Heart right ventricle (tissue), 16 donors: ENCODE data around the gene OSBPL10. TPM values are rescaled to one million over a fixed set of nuclear protein-coding genes. Genes with fewer than 3 reads are reported as not detected.
"Not testable (repeated sequence)": the region's sequence is repeated elsewhere in the genome, so short reads cannot be mapped to it uniquely, and the experiment has no call there.

Experiments used
- ATAC-seq, 8 donors: fragments of 200-7000 bp; cut with Tn5 transposase; one replicate each; pipeline ENCODE4 v1.9.1; 2020; ENCODE audit warnings: mild to moderate bottlenecking in 8 of 8, moderate library complexity in 8 of 8, moderate number of reproducible peaks in 1 of 8
- DNase-seq, 2 donors: peaks; one replicate each; pipeline ENCODE4 v3.0.0-alpha.2; 2020
- H3K27ac ChIP-seq, 10 donors: fragments of 200-600 bp; sonication (generic) in 2 of 10; one replicate each; pipeline versions ENCODE4 v1.5.0 to v1.8.0; 2020 to 2022; ENCODE audit warnings: mild to moderate bottlenecking in 3 of 10
- H3K27me3 ChIP-seq, 7 donors: fragments of 200-600 bp; one replicate each; pipeline ENCODE4 v1.8.0; 2021 to 2022; ENCODE audit warnings: mild to moderate bottlenecking in 2 of 7
- H3K36me3 ChIP-seq, 9 donors: fragments of 200-600 bp; sonication (generic) in 1 of 9; one replicate each; pipeline versions ENCODE4 v1.5.0 to v1.8.0; 2020 to 2022; ENCODE audit warnings: mild to moderate bottlenecking in 2 of 9
- H3K4me1 ChIP-seq, 9 donors: fragments of 200-600 bp; sonication (generic) in 1 of 9; one replicate each; pipeline versions ENCODE4 v1.5.0 to v1.8.0; 2020 to 2022; ENCODE audit warnings: mild to moderate bottlenecking in 4 of 9
- H3K4me3 ChIP-seq, 10 donors: fragments of 200-600 bp; sonication (generic) in 2 of 10; one replicate each; pipeline versions ENCODE4 v1.5.0 to v1.8.0; 2020 to 2022; ENCODE audit warnings: mild to moderate bottlenecking in 7 of 10, moderate library complexity in 2 of 10
- H3K9me3 ChIP-seq, 11 donors: fragments of 200-600 bp in 10 of 11; sonication (generic) in 2 of 11; one replicate each; pipeline versions ENCODE4 v1.5.0 to v1.8.0; 2013 to 2022; ENCODE audit warnings: mild to moderate bottlenecking in 2 of 11, control low read depth in 1 of 11, moderate library complexity in 1 of 11
- CTCF ChIP-seq, 9 donors: fragments of 200-600 bp; sonication (generic) in 2 of 9; IDR thresholded peaks; one replicate each; pipeline versions ENCODE4 v1.5.0 to v1.8.0; 2021 to 2022; ENCODE audit warnings: antibody characterized with exemption in 9 of 9, mild to moderate bottlenecking in 5 of 9, moderate library complexity in 1 of 9
- WGBS, 2 donors: extraction: QIAGEN DNeasy Blood & Tissue Kit; methylation state at CpG; one replicate each; pipeline ENCODE4 v1.1.7; 2013; ENCODE audit warnings: inconsistent platforms in 1 of 2; 5-methylcytosine and 5-hydroxymethylcytosine counted together
- intact Hi-C, 10 donors: fragments of 100-400 bp; cut with DNase I; formaldehyde crosslinking; loops; one replicate each; pipeline versions ENCODE4 v1.11.1 to v1.14.2; 2022
- polyA plus RNA-seq, 2 donors: library from polyadenylated mRNA; stranded (reverse); fragments of 200-250 nt; gene quantifications; one replicate each; pipeline ENCODE4 v1.2.3, GENCODE V29; 2013
- total RNA-seq, 10 donors: library from RNA; stranded (reverse); fragmentation: NEBNext Ultra II Directional in 3 of 10; extraction: Animal tissue kit (Norgen Biotek cat#: 25700) in 3 of 10; gene quantifications; one replicate each; pipeline versions ENCODE4 v1.2.1 to v1.2.4, GENCODE V29; 2021 to 2023
- donor health status: Arrhythmogenic right ventricular cardiomyopathy.
- donor health status: ischemic (EF 13 %, LVEDD 7.1; RV severe dilation, severe dysfunction).
- donor health status: healthy with polysubstance abuse.
- donor health status: DM: no; HTN: yes; CAD: no.
- donor health status: DM: no; HTN: no; CAD: no.
- donor health status: ischemic (EF 25% LVEDD 6.9; RV normal size, moderate dysfunction).
- donor health status: ischemic (EF 25% LVEDD 5.7; RV mildly dilated, moderate dysfunction).
- donor health status: healthy.
- donor health status: DM: yes; HTN: yes; CAD: no.
- donor health status: Ischemic cardiomyopathy.
- donor health status: ischemic (EF 35%, LVEDD 5.7; RV mildly dilated, moderate dysfunction).
- donor health status: nonischemic (EF 11% LVEDD 7.7; RV severe dilation, severe dysfunction).
- donor health status: DM: yes; HTN: yes; CAD: no.
- donor health status: PGD.
- donor health status: ischemic (EF 29% LVEDD 5.4; RV normal size, mild dysfunction).
- donor health status: nonischemic (EF 23%, LVEDD 6.1; RV moderate dilation, normal function).

The OSBPL10 gene
- total and polyA plus RNA-seq, 12 donors: 1.2 to 8.5 (median 4.1) TPM

GRCh38 chr3:31790193-31791089 lies 190.6 kb downstream of the OSBPL10 start:
- Histone ChIP-seq H3K36me3 (no peaks in the 10 kb centered on the region), H3K9me3 (no peaks in the 10 kb centered on the region), H3K27ac (no peak overlapping the region), H3K4me1 (peaks cover 0 to 11% (median 6%) of the 10 kb centered on the region in 9 donors), H3K4me3 (no peak overlapping the region), H3K27me3 (no peaks in the 10 kb centered on the region)
- intact Hi-C loops: no loop called here
- no peak for DNase-seq
- no peak for TF ChIP-seq CTCF (IDR thresholded peaks at IDR 0.05)
- no peak for ATAC-seq
- 96 to 97% methylated on average over 7 of the region's 7 CpGs for WGBS, 2 donors

GRCh38 chr3:31789429-31789828 lies 191.6 kb downstream of the OSBPL10 start:
- ATAC-seq (no peak), DNase-seq (no peak)
- intact Hi-C loops: no loop called here
- H3K9me3 ChIP-seq: no peaks in the 10 kb centered on the region
- no peaks in the 10 kb centered on the region for H3K27me3 ChIP-seq
- no peak for TF ChIP-seq CTCF (IDR thresholded peaks at IDR 0.05)
- H3K27ac ChIP-seq: no peak overlapping the region
- no peak overlapping the region for H3K4me3 ChIP-seq
- H3K4me1 ChIP-seq: peaks cover 0 to 11% (median 6%) of the 10 kb centered on the region in 9 donors
- H3K36me3 ChIP-seq: no peaks in the 10 kb centered on the region
- 95 to 96% methylated on average over 5 of the region's 5 CpGs for WGBS, 2 donors

GRCh38 chr3:31785734-31786133 lies 195.3 kb downstream of the OSBPL10 start:
- Histone ChIP-seq H3K27ac (no peak overlapping the region), H3K36me3 (no peaks in the 10 kb centered on the region), H3K4me1 (no peaks in the 10 kb centered on the region), H3K4me3 (no peak overlapping the region), H3K9me3 (peaks cover 0 to 14% (median 0%) of the 10 kb centered on the region in 11 donors), H3K27me3 (no peaks in the 10 kb centered on the region)
- 92 to 100% methylated on average over 1 of the region's 1 CpG for WGBS, 2 donors
- TF ChIP-seq CTCF (IDR thresholded peaks at IDR 0.05): no peak
- intact Hi-C loops: no loop called here
- DNase-seq (no peak), ATAC-seq (no peak)

GRCh38 chr3:31785286-31785685 lies 195.8 kb downstream of the OSBPL10 start:
- DNase-seq (no peak), ATAC-seq (no peak)
- peaks cover 0 to 14% (median 0%) of the 10 kb centered on the region in 11 donors for H3K9me3 ChIP-seq
- WGBS, 2 donors: 63 to 65% methylated on average over 7 of the region's 7 CpGs
- H3K36me3 ChIP-seq: no peaks in the 10 kb centered on the region
- no peak overlapping the region for H3K27ac ChIP-seq
- H3K27me3 ChIP-seq: no peaks in the 10 kb centered on the region
- H3K4me3 ChIP-seq: no peak overlapping the region
- no peak for TF ChIP-seq CTCF (IDR thresholded peaks at IDR 0.05)
- H3K4me1 ChIP-seq: no peaks in the 10 kb centered on the region
- intact Hi-C loops: no loop called here

GRCh38 chr3:31783851-31784250 lies 197.2 kb downstream of the OSBPL10 start:
- not testable (repeated sequence) for ATAC-seq, DNase-seq

GRCh38 chr3:31782306-31782705 lies 198.8 kb downstream of the OSBPL10 start:
- H3K4me3 ChIP-seq, H3K27ac ChIP-seq, DNase-seq, H3K27me3 ChIP-seq, H3K36me3 ChIP-seq, ATAC-seq, H3K4me1 ChIP-seq, intact Hi-C loops: not testable (repeated sequence)
- WGBS, 2 donors: 92 to 97% methylated on average over 1 of the region's 1 CpG
- peaks cover 0 to 29% (median 4%) of the 10 kb centered on the region in 11 donors for H3K9me3 ChIP-seq

More at GRCh38 chr3:31783851-31784250, 197.2 kb downstream of the OSBPL10 start:
- WGBS, 2 donors: 87 to 88% methylated on average over 2 of the region's 2 CpGs
- H3K4me1 ChIP-seq, H3K4me3 ChIP-seq, H3K36me3 ChIP-seq, H3K27ac ChIP-seq, intact Hi-C loops, H3K27me3 ChIP-seq: not testable (repeated sequence)
- H3K9me3 ChIP-seq: peaks cover 0 to 20% (median 0%) of the 10 kb centered on the region in 11 donors
